Keratinocyte (primary cell): ENCODE data around the gene ACSL3. TPM values are rescaled to one million over a fixed set of nuclear protein-coding genes. Genes with fewer than 3 reads are reported as not detected.

ENCODE experiments used
- DNase-seq: peaks from one replicate; pipeline ENCODE4 v3.0.0-alpha.2; 2011; ENCODE audit warnings: low read depth, missing footprints, low spot score
- FAIRE-seq: peaks from 2 replicates; lab custom pipeline; 2011; peaks lifted over from hg19 to GRCh38; lab: Jason Lieb, UNC
- H2AFZ ChIP-seq: 2 replicates; pipeline ENCODE4 v1.6.0; 2012; ENCODE audit warnings: low read length, control low read depth, inconsistent platforms; ENCODE audit not compliant: control insufficient read depth
- H3K27ac ChIP-seq: 2 replicates; pipeline ENCODE4 v1.5.1; 2011; ENCODE audit warnings: low read length; ENCODE audit not compliant: control insufficient read depth, insufficient read depth
- H3K27me3 ChIP-seq: 3 replicates; pipeline ENCODE4 v1.6.0; 2011; ENCODE audit warnings: low read length; ENCODE audit not compliant: control insufficient read depth, insufficient read depth; ENCODE audit errors: extremely low read depth
- H3K36me3 ChIP-seq, 2 experiments: 2 replicates in 1 of 2; 3 replicates in 1 of 2; pipeline ENCODE4 v1.5.1; 2011; ENCODE audit warnings: low read length in 2 of 2, mild to moderate bottlenecking in 1 of 2; ENCODE audit not compliant: control insufficient read depth in 2 of 2, insufficient read depth in 2 of 2; ENCODE audit errors: extremely low read depth in 1 of 2
- H3K4me1 ChIP-seq: 3 replicates; pipeline ENCODE4 v1.5.1; 2011; ENCODE audit warnings: low read length; ENCODE audit not compliant: control insufficient read depth, insufficient read depth; ENCODE audit errors: extremely low read depth
- H3K4me2 ChIP-seq: 3 replicates; pipeline ENCODE4 v1.6.0; 2011; ENCODE audit warnings: low read depth, low read length; ENCODE audit not compliant: control insufficient read depth, insufficient read depth; ENCODE audit errors: extremely low read depth
- H3K4me3 ChIP-seq, 3 experiments: fragments of 200-600 bp in 1 of 3; sonication (generic) in 1 of 3; 2 replicates in 2 of 3; 3 replicates in 1 of 3; pipeline ENCODE4 v1.5.1; 2011 to 2016; ENCODE audit warnings: low read length in 3 of 3, mild to moderate bottlenecking in 3 of 3, control low read depth in 2 of 3, inconsistent platforms in 1 of 3, low read depth in 1 of 3, mixed read lengths in 1 of 3, mixed run types in 1 of 3, moderate library complexity in 1 of 3; ENCODE audit not compliant: control insufficient read depth in 2 of 3, insufficient read depth in 2 of 3; ENCODE audit errors: extremely low read depth in 1 of 3
- H3K79me2 ChIP-seq: 2 replicates; pipeline ENCODE4 v1.6.0; 2012; ENCODE audit warnings: low read length; ENCODE audit not compliant: control insufficient read depth, insufficient read depth
- H3K9ac ChIP-seq: 3 replicates; pipeline ENCODE4 v1.6.0; 2011; ENCODE audit warnings: low read length; ENCODE audit not compliant: control insufficient read depth, insufficient read depth; ENCODE audit errors: extremely low read depth
- H3K9me1 ChIP-seq: 3 replicates; pipeline ENCODE4 v1.6.0; 2011; ENCODE audit warnings: low read length; ENCODE audit not compliant: control insufficient read depth, insufficient read depth; ENCODE audit errors: extremely low read depth
- H3K9me3 ChIP-seq: 2 replicates; pipeline ENCODE4 v1.5.1; 2012; ENCODE audit warnings: low read depth, low read length; ENCODE audit not compliant: control insufficient read depth
- H4K20me1 ChIP-seq: 3 replicates; pipeline ENCODE4 v1.6.0; 2011; ENCODE audit warnings: low read length; ENCODE audit not compliant: control insufficient read depth, insufficient read depth; ENCODE audit errors: extremely low read depth
- CTCF ChIP-seq, 3 experiments: IDR thresholded peaks in 1 of 3; conservative IDR thresholded peaks in 1 of 3; optimal IDR thresholded peaks in 1 of 3; 2 replicates in 2 of 3; 3 replicates in 1 of 3; pipeline versions ENCODE3 to v1.5.1; 2011; ENCODE audit warnings: low read length in 3 of 3, mild to moderate bottlenecking in 3 of 3, moderate library complexity in 2 of 3, control low read depth in 1 of 3, inconsistent platforms in 1 of 3; ENCODE audit not compliant: insufficient read depth in 2 of 3; ENCODE audit errors: extremely low read depth in 1 of 3
- EZH2 ChIP-seq: IDR thresholded peaks from one replicate; pipeline ENCODE4 v1.6.1; 2012; ENCODE audit warnings: inconsistent platforms, mild to moderate bottlenecking, low read length, moderate library complexity
- dilution Hi-C: fragments of 300-500 bp; cut with MboI; formaldehyde crosslinking; loops from one replicate; pipeline ENCODE4 v1.7.0; 2020; ENCODE audit warnings: low sequenced_read_pairs; ENCODE audit not compliant: extremely low pct_ligation_motif_present
- polyA plus RNA-seq, 5 experiments: library from polyadenylated mRNA; depleted of rRNA in 3 of 5; stranded (reverse) in 3 of 5; stranded (forward) in 1 of 5; unstranded in 1 of 5; fragments of >200 nt; gene quantifications; 1 replicate in 1 of 5; 2 replicates in 3 of 5; 3 replicates in 1 of 5; pipeline versions ENCODE4 v1.2.1 to v1.2.3, GENCODE V29; 2011 to 2012; ENCODE audit warnings: missing spikeins in 2 of 5, low read depth in 1 of 5, low replicate concordance in 1 of 5

Gene ACSL3
- polyA plus RNA-seq, 1 donor (not counting 4 experiments of a cell fraction or from before 2014, with no cell fraction given) = 197 TPM

GRCh38 chr2:222919841-222920526 lies 59.1 kb downstream of the ACSL3 start:
- no peaks in the 10 kb centered on the region for H3K9me3 ChIP-seq
- no peak overlapping the region for H3K4me2 ChIP-seq
- H4K20me1 ChIP-seq = no peaks in the 10 kb centered on the region
- H3K27me3 ChIP-seq = no peaks in the 10 kb centered on the region
- H3K79me2 ChIP-seq = peaks cover 19% of the 10 kb centered on the region
- H3K4me3 ChIP-seq = no peak overlapping the region
- H2AFZ ChIP-seq = no peak overlapping the region
- no peaks in the 10 kb centered on the region for H3K4me1 ChIP-seq
- TF ChIP-seq EZH2 (no peak), CTCF (optimal IDR thresholded peaks at IDR 0.05 in 1 of 3, IDR thresholded peaks at IDR 0.05 in 1 of 3, conservative IDR thresholded peaks at IDR 0.05 in 1 of 3; ENCODE audit: extremely low read depth in 1 of 3, insufficient read depth in 2 of 3, low read length in 3 of 3) (no peak)
- dilution Hi-C loops = no loop called here
- no peak overlapping the region for H3K27ac ChIP-seq
- DNase-seq (no peak), FAIRE-seq (no peak)
- no peak overlapping the region for H3K9ac ChIP-seq
- peaks cover 18 to 19% of the 10 kb centered on the region in 2 experiments for H3K36me3 ChIP-seq
- H3K9me1 ChIP-seq = no peaks in the 10 kb centered on the region

- Histone ChIP-seq H3K79me2 (peaks cover 13% of the 10 kb centered on the region), H3K4me3 (no peak overlapping the region), H3K9ac (no peak overlapping the region), H3K36me3 (peaks cover 19 to 20% of the 10 kb centered on the region in 2 experiments), H3K9me3 (no peaks in the 10 kb centered on the region), H3K9me1 (no peaks in the 10 kb centered on the region), H2AFZ (no peak overlapping the region), H3K4me2 (no peak overlapping the region), H3K27me3 (no peaks in the 10 kb centered on the region), H3K27ac (no peak overlapping the region), H3K4me1 (no peaks in the 10 kb centered on the region), H4K20me1 (no peaks in the 10 kb centered on the region)
- TF ChIP-seq EZH2 (no peak), CTCF (optimal IDR thresholded peaks at IDR 0.05 in 1 of 3, IDR thresholded peaks at IDR 0.05 in 1 of 3, conservative IDR thresholded peaks at IDR 0.05 in 1 of 3; ENCODE audit: extremely low read depth in 1 of 3, insufficient read depth in 2 of 3, low read length in 3 of 3) (no peak)
- dilution Hi-C loops = no loop called here
- FAIRE-seq = no peak
- no peak for DNase-seq
Observed at GRCh38 chr2:222920657-222921186, 59.9 kb downstream of the ACSL3 start.
